Activated T-helper 9 cell treated with anti-CD3 and anti-CD28 coated beads, Interleukin-2, amount 50 U/mL, for 16 hours (primary cell): ENCODE results near the gene SRGAP1.
"Not testable (repeated sequence)": the region's sequence is repeated elsewhere in the genome, so short reads cannot be mapped to it uniquely, and the experiment has no call there.

Experiments used
- DNase-seq: peaks from one replicate; pipeline ENCODE4 v3.0.0-alpha.2; 2020; ENCODE audit warnings: low read depth

Gene SRGAP1

GRCh38 chr12:64122995-64123394 is 278.5 kb downstream of the SRGAP1 start:
- DNase-seq: no peak

DNA sequence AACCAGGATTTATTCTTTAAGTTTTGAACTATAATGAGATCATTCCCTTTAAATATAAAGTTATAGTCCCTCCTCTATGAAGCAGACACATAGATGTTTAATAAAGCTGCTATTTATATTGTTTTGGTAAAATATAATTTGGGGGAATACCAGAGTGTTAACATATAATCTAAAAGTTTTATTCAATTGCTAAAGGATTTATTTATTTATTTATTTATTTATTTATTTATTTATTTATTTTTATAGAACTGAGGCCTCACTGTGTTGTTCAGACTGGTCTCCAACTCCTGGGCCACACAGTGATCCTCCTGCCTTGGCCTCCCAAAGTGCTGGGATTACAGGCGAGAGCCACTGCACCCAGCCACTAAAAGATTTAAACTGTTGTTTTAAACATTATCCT is 278.9 kb downstream of the SRGAP1 start:
- DNase-seq: no peak

GRCh38 chr12:64124511-64125197 is 280.2 kb downstream of the SRGAP1 start:
- no peak for DNase-seq

GRCh38 chr12:64125913-64126312 is 281.4 kb downstream of the SRGAP1 start:
- no peak for DNase-seq

- DNase-seq: no peak
These were observed 283.3 kb downstream of the SRGAP1 start for GRCh38 chr12:64127811-64128210.

DNA sequence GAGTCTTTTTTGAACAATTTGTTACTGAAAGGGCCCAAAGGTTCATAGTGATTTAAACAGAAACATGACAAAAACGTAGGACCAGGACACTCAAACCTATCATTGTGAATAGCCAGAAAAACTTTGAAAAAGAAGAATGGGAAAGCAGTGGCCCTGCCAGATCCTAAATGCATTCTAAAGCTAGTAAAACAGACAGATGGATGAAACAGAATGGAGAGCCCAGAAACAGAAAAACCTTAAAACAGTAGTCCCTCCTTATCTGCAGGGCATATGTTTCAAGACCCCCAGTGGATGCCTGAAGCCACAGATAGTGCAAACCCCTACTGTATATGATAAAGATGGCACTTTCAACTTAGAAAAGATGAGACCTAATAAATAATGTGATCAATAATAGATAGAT is 283.9 kb downstream of the SRGAP1 start:
- DNase-seq: no peak

DNA sequence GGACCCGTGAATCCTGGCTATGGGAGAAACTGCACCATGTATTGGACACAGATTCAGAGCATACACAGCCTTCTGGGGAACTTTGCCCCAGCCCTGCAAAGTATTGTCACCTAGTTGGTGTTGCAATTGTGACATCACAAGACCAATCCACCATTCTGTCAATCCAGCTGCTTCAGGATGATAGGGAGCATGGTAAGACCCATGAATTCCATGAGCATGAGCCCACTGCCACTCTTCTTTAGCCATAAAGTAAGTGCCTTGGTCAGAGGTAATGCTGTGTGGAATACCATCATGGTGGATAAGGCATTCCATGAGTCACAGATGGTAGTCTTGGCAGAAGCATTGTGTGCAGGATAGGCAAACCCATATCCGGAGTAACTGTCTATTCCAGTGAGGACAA is 286.0 kb downstream of the SRGAP1 start:
- not testable (repeated sequence) for DNase-seq

DNA sequence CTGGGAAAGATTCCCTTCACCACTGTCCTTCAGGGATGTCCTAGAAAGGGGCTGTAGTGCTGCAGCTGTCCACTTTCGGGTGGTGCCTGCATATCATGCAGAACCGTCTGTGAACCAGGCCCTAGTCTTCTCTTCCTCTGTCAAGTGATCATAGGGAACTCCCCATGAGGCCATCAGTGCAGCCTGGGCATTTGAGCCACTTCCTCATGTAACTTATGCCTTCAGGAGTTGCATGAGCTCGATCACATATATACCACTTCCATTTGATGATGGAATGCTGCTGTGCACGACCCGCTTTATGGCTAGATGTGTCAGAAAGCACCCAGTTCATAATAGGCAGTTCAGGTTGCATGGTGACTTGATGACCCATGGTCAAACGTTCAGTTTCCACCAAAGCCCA is 287.0 kb downstream of the SRGAP1 start:
- not testable (repeated sequence) for DNase-seq

DNA sequence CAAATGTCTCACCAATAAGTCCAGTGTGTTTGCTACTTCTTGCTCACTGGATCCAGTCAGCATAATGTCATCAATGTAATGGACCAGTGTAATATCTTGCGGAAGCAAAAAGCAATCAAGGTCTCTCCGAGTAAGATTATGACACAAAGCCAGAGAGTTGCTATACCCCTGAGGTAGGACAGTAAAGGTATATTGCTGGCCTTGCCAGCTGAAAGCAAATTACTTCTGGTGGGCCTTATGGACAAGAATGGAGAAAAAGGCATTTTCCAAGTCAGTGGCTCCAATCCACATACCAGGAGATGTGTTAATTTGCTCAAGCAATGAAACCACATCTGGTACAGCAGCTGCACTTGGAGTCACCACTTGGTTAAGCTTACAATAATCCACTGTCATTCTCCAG is 288.2 kb downstream of the SRGAP1 start:
- DNase-seq: not testable (repeated sequence)

DNA sequence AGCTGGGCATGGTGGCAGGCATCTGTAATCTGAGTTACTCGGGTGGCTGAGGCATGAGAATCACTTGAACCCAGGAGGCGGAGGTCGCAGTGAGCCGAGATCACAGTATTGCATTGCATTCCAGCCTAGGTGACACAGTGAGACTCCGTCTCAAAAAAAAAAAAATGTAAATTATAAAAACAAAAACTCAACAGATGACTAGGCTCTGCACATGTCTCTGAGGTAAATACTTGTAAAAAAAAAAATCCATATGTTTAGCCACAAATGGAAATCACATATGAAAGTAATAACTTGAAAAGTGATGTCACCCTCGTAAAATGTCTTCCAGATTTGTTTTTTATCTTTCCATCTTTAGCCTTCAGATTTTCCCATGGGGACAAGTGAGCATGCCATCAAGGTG is 292.6 kb downstream of the SRGAP1 start:
- no peak for DNase-seq

DNA sequence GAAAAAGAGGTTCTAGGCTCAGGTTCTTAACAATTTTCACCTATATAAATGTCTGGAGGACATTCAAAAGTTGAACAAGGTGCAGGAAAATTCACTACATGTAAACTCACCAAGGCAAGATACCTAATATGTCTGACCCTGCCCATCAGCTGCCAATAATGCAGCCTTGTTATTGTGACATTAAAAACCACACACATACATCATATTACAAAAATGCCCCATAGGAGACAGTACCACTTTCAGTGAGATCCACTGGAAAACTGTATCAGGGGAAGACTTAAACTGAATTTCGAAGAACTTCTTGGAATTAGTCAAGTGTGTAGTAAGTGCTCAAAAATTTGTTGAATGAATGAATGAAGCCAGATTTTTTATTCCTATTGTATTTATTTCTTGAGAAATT is 294.5 kb downstream of the SRGAP1 start:
- no peak for DNase-seq

GRCh38 chr12:64142382-64142781 is 297.9 kb downstream of the SRGAP1 start:
- DNase-seq: no peak

- no peak for DNase-seq
These were observed 298.3 kb downstream of the SRGAP1 start for GRCh38 chr12:64142784-64143183.

DNA sequence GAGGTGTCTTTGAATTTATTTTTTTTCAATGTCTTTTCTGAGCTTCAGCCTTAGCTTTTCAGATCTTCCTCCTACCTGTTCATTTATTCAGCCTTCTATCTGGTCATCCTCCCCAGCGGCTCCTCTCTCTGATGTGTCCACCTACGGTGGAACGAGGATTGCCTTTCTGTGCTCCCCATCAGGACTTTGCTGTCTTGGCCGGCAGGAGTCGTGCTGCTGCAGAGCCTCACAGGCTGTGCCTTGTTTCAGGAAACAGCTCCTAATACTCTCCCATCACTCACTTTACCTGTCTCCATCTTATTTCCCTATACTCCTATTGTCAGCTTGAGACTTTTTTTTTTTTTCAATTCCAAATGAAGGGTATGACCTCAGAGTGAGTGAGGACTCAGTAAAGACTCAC is 300.7 kb downstream of the SRGAP1 start:
- DNase-seq: no peak

- no peak for DNase-seq
These were observed 302.6 kb downstream of the SRGAP1 start for GRCh38 chr12:64147011-64147631.

DNA sequence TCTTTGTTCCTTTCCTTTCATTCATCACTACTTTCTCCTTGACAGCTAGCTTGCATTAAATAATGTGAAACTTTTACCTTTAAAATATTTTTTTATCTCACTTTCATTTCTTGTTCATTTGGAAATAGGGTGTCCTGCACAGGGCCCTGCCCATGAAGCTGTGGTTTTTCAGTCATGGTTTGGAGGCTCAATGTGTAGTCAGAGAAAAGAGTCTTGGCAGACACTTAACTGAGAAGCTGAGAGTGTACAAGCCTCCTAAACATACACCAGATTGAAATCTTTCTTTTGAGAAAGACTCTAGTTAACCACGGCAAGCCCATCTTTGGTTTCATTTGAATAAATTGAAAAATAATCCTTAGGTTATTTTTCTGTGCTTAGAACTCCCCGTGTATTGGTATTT is 303.4 kb downstream of the SRGAP1 start:
- DNase-seq: no peak

- no peak for DNase-seq
These were observed 310.2 kb downstream of the SRGAP1 start for GRCh38 chr12:64154677-64155076.

DNA sequence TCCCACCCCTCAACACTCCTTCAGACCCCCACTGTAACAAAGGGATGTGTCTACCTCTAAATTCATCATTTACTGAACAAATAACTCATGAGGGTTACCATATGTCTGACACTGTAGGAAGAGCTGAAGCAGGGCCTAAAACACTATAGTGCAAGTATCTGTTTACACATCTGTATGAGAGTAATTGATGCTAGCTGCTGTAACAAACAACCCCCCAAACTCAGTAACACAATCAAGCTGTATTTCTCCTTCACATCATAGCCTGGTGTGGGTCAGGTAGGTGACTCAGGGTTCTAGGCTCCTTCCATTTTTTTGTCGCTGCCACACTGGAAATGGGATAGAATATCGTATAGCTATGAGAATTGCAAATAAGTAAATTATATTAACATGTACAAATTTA is 312.6 kb downstream of the SRGAP1 start:
- DNase-seq: no peak

DNA sequence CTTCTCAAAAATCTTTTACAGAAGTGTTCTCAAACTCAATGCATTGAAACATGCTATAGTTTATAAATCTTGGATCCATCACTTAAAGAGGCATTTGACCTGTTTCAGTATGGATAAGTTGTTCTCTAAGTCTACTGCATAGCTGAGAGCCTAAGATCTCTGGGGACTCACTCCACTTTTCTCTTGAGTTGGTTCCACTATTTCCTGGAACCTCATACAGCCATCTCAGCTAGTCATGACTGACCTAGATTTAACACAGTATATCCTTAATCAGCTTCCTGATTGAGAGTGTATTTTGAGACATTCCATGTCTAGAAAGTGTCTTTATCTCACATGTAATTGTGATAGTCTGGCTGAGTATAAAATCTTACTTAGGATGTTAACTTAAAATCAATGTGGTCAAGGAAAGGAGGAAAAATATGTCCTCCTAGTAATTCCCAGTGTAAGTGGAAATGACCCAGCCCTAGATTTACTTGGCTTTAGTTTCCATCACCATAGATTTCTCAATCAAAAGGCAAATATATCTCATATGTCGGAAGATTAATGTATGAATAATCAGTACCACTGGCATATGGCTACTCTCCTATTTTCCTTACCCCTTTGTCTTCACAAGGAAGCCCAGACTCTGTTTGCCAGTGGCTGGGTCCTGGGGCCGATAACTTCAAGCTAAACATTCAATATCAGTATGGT is 315.7 kb downstream of the SRGAP1 start:
- DNase-seq: no peak

GRCh38 chr12:64160711-64161060 is 316.2 kb downstream of the SRGAP1 start:
- no peak for DNase-seq

DNA sequence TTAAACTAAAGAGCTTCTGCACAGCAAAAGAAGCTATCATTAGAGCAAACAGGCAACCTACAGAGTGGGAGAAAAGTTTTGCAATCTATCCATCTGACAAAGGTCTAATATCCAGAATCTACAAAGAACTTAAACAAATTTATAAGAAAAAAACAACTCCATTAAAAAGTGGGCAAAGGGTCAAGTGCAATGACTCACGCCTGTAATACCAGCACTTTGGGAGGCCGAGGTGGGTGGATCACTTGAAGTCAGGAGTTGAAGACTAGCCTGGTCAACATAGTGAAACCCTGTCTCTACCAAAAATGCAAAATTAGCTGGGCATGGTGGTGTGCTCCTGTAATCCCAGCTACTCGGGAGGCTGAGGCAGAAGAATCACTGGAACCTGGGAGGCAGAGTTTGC is 322.1 kb downstream of the SRGAP1 start:
- DNase-seq: not testable (repeated sequence)

DNA sequence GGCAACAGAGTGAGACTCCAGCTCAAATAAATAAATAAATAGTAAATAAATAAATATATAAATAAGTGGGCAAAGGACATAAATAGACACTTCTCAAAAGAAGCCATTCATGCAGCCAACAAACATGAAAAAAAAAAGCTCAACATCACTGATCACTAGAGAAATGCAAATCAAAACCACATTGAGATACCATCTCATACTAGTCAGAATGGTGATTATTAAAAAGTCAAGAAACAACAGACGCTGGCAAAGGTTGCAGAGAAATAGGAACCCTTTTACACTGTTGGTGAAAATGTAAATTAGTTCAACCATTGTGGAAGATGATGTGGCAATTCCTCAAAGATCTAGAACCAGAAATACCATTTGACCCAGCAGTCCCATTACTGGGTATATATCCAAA is 322.5 kb downstream of the SRGAP1 start:
- DNase-seq: not testable (repeated sequence)

DNA sequence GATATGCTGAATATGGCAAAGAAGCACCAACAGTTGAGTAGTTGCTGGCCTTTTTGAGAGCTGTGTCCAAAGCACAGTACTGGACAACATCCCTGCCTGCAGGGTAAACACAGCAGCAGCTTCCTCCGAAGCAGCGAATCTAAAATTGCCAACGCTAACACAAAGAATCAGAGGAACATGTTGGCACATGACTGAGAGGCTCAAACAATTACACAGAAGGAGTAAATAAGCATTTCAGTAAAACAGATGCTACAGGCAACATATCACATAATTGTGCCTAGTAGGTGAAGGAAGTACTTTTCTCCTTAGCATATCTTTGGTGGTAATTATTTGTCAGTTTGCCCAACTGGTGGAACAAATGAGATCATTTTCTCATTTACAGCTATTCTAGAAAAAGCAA is 325.5 kb downstream of the SRGAP1 start:
- DNase-seq: no peak

DNA sequence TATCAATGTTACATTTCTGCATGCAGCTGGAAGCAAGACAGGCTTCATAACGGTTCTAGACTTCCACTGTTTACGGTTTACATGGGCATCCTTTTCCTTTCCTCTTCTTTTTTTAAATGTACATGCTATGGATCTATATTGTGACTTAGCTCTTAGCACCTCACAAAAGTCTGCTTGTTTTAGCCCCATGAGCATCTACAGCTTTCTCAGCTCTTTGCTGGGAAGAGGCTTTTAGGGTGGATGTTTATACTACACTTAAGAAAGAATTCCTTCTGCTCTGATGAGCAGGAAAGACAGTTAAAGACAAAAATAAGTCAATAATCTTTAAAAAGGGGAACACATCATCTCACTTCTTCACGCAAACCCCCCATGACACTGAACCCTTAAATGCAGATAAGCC is 326.2 kb downstream of the SRGAP1 start:
- DNase-seq: no peak
